GM21367 (cell line): Measurements from ENCODE around the gene VAT1L.

ENCODE experiments used
- ATAC-seq: cut with Tn5 transposase; IDR thresholded peaks from one replicate; pipeline ENCODE4 v1.9.1; 2021; ENCODE audit not compliant: unreplicated experiment

VAT1L gene

GRCh38 chr16:77788181-77789084 is at the start of gene VAT1L:
Gene VAT1L (plus strand): TSS chr16:77788564. CDS start chr16:77788683, 119 bp downstream.
- ATAC-seq, result no peak

GRCh38 chr16:77738706-77739558 is 49.4 kb upstream of the VAT1L start:
- ATAC-seq, result no peak

- ATAC-seq, result no peak
Observed at GRCh38 chr16:77739559-77739892, 48.8 kb upstream of the VAT1L start.

GRCh38 chr16:77744141-77744540 is 44.2 kb upstream of the VAT1L start:
- ATAC-seq, result no peak

- no peak for ATAC-seq
Observed at GRCh38 chr16:77745972-77746371, 42.4 kb upstream of the VAT1L start.

- ATAC-seq, result no peak
Observed at GRCh38 chr16:77748421-77749005, 39.9 kb upstream of the VAT1L start.

GRCh38 chr16:77749415-77749814 is 38.9 kb upstream of the VAT1L start:
- ATAC-seq, result no peak

GRCh38 chr16:77758046-77758445 is 30.3 kb upstream of the VAT1L start:
- no peak for ATAC-seq

GRCh38 chr16:77758508-77758907 is 29.9 kb upstream of the VAT1L start:
- ATAC-seq, result no peak

GRCh38 chr16:77759201-77759600 is 29.2 kb upstream of the VAT1L start:
- no peak for ATAC-seq

- ATAC-seq, result no peak
Observed at GRCh38 chr16:77759821-77760220, 28.5 kb upstream of the VAT1L start.

- no peak for ATAC-seq
Observed at GRCh38 chr16:77760800-77761199, 27.6 kb upstream of the VAT1L start.

GRCh38 chr16:77761204-77761603 is 27.2 kb upstream of the VAT1L start:
- no peak for ATAC-seq

GRCh38 chr16:77762262-77762661 is 26.1 kb upstream of the VAT1L start:
- ATAC-seq, result no peak

GRCh38 chr16:77763994-77764393 is 24.4 kb upstream of the VAT1L start:
- ATAC-seq, result no peak

GRCh38 chr16:77767211-77767610 is 21.2 kb upstream of the VAT1L start:
- no peak for ATAC-seq

- no peak for ATAC-seq
Observed at GRCh38 chr16:77767826-77768225, 20.5 kb upstream of the VAT1L start.

GRCh38 chr16:77775911-77776909 is 12.2 kb upstream of the VAT1L start:
- no peak for ATAC-seq

- no peak for ATAC-seq
Observed at GRCh38 chr16:77777745-77778144, 10.6 kb upstream of the VAT1L start.

GRCh38 chr16:77780378-77780837 is 8.0 kb upstream of the VAT1L start:
- no peak for ATAC-seq
